HG02610 (cell line): Measurements from ENCODE around the gene LRRC8C.

Experiments
- ATAC-seq: cut with Tn5 transposase; IDR thresholded peaks from one replicate; pipeline ENCODE4 v1.9.1; 2021; ENCODE audit warnings: mild to moderate bottlenecking, moderate library complexity; ENCODE audit not compliant: unreplicated experiment

The LRRC8C gene

DNA sequence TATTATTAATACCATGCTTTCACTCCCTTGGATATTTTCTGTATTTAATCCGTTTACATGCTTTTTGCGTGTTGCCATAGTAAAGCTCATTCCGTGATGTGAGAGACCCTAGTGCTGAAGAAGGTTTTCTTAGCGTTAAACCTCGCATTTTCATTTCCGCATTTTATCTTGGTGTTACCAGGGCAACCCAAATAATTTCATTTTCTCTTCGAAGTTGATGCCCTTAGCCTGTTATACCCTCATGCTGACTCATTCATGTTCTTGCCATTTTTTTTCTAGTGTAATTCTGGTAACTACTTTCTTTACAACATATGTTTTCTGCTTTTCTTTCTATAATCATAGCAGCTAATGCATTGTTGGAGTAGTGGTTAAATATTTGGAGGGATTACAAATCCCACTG lies 37.2 kb downstream of the LRRC8C start:
- peak; percentile 95 for ATAC-seq

DNA sequence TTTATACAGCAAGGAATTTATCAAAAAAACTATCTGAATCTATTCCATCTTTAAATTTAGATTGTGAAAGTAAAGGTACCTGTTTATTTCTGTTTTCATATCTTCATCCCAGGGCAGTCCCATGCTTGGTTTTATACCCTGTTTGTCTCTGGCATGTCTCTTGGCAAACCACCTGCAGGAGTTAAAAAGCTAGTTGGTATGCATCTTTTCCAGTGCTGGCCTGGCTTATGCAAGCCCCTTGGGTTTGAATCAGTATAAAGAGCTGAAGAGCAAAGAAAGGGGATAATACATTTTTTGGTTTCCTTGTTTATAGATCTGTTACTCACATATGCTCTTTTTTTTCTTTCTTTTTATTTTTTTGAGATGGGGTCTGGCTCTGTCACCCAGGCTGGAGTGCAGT lies 37.8 kb downstream of the LRRC8C start:
- no peak for ATAC-seq

DNA sequence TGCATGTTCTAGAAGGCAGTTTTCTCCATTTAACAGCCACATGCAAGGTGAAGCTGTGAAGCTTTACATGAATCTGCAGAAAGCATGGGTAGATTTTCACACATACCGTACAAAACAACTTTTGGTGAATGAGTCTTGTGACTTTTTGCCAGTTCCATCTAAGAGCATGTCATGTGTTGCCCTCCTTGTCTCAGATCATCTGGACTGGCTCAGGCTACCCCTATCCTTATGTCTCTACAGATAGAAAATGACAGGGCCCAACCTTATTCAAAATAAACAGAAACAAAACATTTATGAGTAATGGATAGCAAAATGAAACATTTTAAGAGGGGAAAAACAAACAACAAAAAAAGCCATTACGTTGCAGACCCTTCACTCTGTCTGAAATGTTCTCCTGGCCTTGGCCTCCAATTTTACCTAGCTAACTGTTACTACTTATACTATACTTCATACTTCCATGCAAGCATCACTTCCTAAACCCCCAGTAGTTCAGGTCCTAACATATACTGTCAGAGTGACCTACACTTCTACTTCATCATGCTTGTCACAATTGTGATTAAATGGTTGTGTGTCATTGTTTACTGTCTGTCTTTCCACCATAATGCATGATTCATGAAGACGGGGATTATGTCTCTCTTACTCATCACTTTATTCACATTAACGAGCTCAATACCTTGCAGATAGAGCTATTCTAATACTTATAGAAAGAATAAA lies 39.0 kb downstream of the LRRC8C start:
- no peak for ATAC-seq

DNA sequence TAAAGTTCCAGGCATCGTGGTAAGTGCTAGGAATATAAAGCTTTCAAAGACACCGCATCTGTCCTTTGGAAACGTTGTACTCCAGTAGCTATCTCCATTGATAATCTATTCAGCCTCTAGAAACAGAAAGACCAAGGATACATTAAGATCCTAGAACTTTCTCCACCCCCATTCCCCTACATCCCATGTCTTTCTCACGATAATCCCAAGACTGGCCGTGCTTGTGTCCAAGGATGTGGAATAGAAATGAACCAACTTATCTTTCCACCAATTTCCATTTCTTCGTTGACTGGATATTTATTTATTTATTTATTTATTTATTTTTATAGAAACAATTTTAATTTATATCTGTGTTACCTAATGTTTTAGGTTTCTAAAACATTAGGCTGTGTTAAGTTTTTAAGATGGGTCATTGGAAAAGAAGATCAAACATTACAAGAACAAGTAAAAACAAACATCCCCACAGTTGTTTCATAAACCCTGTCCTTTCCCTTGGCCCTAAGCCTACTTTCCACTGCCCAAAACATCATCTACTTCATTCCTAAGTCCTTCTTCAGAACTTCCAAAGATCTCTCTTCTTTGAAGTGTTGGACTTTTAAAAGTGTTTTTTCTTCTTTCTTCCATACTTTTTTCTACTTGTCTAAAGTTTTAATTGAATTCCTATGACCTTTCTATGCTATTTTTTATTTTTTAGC lies 39.7 kb downstream of the LRRC8C start:
- no peak for ATAC-seq

DNA sequence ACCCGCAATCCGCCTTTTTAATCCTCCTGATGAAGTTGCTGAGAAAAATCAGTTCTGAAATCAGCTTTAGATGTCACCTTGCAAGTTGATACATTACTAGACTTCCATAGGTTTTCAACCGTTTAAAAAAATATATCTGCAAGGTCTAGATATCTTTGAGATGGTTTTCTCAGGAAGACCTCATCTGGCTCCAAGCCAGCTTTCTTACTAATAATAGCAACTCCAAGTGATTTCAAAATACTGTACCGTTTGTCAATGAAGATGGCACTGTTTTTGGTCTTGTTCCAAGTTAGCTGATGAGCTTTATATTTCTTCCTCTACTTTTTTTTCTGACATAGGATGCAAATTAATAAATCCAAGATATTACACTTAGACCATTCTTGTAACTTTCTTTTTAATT lies 40.3 kb downstream of the LRRC8C start:
- no peak for ATAC-seq

DNA sequence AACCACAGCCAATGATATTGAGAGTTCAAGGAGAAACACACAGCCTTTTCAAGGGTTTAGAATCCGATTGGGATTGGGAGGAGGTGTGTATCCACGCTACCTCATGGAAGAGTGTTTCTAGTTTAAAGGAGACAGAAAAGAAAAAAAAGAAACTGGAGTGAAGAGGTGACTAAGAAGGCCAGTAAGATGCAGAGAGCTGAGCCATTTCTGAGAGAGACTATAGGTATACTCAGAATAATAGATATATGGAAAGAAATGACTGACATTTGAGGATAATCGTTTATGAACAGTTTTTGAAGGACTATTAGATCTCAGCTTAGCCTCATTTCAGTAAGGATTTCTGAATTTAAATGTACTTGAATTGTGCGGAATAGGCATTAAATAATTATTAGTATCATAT lies 42.8 kb downstream of the LRRC8C start:
- no peak for ATAC-seq

DNA sequence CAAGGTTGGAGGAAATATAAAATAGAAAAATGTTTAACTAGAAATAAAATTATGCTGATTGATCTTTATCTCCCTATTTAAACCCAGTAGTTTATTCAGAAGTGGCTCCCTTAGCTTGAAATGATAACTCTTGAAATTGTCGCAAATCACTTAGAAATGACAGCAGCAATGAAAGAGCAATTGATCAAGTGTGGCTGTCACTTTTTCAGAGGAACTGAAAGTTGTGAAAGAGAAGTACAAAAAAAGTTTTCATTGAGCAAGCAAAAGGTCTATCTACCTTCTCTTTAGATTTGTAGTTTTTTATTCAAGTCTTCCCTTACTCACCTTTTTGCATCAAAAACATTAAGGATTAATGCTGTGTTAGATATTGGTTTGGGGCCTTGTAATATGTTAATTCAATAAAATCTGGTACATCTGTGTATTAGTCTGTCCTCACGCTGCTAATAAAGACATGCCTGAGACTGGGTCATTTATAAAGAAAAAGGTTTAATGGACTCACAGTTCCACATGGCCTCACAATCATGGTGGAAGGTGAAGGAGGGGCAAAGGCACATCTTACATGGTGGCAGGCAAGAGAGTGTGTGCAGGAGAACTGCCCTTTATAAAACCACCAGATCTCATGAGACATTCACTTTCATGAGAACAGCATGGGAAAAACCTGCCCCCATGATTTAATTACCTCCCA lies 48.3 kb downstream of the LRRC8C start:
- ATAC-seq, result no peak

DNA sequence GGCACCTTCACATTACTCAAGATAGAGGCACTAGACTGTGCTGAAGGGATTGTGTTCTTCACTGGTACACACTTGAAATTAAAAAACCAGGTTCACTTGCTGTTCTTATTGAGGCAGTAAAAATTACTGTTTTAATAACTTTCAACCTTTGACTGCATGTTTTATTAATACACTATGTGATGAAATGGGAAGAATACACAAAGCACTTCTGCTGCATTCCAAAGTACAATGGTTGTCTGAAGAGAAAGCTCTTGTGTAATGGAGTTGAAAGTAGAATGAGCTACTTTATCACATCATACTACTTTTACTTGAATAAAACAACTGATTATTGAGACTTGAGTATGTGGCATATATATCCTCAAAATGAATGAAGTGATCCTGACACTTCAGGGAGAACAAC lies 49.7 kb downstream of the LRRC8C start:
- ATAC-seq, result no peak

DNA sequence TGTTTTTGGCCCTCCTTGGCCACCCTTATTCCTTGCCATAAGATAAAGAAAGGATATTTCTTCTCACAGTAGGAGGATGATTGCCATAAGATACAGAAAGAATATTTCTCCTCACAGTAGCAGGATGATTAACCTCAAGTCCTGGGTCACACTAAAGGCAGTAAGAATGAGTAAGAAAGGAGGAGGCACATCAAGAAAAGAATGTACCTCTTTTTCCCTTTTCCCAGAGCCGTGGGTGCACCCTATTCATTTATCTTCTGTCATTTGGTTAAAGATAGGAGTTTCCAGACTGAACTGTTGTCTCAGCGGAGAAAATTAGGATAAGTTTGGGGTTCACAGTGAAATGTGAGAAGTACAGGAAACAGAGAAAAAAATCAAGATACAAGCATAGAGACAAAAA lies 52.5 kb downstream of the LRRC8C start:
- ATAC-seq, result no peak

DNA sequence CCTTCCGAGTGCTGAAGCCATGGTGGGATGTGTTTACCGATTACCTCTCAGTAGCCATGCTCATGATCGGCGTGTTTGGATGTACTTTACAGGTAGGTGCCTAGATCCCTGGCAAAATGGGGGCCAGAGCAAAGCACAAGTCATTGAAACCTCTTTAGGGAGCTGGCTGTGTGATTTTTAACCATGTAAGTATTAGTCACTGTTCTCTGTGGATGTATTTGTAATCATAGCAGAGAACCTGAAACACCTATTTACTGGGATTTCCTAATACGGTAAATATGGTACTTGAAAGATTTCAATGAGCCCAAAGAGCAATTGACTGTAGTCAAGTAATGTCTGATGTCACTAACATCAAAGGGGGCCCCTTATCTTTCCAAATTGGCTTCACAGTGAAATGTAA lies 53.6 kb downstream of the LRRC8C start:
- ATAC-seq, result no peak

DNA sequence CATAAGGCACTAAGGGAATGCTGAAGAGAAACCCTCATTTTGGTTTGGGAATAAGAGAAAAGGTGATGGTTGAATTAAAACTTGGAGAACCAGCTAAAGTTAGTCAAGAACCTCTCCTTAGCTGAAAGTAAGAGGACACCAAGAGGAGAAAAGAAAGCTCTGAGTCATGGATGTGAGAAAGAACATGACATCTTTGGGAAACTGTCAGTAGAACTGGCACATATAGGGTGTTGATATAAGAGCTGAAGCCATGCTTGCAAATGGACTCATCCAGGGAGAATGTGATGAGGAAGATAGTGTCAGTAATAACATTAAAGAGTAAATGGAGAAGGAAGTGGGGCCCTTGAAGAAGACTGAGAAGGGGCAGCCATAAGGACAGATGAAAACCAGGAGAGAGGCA lies 54.3 kb downstream of the LRRC8C start:
- ATAC-seq, result no peak

DNA sequence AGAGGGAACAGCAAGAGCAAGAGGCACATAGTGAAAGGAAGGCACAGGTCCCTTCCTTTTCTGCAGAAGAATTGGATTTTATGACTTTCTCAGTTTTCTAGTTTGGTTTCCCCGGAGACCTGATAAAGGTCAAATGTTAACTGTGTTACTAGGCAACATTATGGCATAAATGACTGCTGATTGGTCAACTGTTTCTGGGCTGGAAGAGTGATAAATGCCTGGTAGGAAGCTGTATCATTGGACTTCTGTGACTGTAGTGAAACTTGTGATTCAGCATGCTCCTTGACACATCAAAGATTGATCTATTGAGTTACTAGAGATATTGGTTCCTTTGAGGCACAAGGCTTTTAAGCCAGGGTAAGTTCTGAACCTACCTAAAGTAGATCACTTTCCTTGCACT lies 55.7 kb downstream of the LRRC8C start:
- no peak for ATAC-seq

DNA sequence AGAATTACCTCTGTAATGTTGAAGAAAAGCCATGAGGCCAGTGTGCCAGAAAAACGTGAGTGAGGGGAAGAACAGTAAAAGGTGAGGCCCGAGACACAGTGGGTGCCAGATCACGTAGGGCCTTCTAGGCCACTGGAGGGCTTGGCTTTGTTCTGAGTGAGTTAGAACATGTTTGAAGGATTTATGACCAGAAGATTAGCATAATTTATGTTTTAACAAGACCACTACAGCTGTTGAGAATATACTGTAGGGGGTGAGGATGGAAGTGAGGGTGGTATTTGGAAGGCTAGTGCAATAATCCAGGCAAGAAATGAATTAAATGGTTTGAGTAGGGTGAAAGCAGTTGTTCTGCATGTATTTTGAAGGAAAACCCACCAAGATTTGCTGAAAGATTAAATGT lies 56.3 kb downstream of the LRRC8C start:
- ATAC-seq, result no peak

DNA sequence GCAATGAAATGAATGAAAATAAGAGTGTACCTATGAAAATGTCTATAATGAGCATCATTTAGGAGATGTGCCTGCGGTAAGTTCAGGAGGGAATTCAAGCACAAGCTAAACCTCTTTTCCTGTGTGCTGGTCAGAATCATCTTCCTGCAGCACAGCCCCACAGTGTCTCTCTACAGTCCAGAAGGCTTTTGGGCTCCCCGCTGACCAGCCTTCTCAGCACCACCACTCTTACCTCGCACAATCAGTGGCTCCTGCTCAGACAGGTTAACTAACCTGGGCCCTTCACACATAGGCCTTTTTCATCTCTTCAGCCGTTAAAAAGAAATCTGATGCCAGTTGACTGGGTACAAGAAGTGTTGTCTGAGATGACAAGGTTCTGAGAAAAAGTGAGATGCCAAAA lies 57.7 kb downstream of the LRRC8C start:
- ATAC-seq, result no peak

DNA sequence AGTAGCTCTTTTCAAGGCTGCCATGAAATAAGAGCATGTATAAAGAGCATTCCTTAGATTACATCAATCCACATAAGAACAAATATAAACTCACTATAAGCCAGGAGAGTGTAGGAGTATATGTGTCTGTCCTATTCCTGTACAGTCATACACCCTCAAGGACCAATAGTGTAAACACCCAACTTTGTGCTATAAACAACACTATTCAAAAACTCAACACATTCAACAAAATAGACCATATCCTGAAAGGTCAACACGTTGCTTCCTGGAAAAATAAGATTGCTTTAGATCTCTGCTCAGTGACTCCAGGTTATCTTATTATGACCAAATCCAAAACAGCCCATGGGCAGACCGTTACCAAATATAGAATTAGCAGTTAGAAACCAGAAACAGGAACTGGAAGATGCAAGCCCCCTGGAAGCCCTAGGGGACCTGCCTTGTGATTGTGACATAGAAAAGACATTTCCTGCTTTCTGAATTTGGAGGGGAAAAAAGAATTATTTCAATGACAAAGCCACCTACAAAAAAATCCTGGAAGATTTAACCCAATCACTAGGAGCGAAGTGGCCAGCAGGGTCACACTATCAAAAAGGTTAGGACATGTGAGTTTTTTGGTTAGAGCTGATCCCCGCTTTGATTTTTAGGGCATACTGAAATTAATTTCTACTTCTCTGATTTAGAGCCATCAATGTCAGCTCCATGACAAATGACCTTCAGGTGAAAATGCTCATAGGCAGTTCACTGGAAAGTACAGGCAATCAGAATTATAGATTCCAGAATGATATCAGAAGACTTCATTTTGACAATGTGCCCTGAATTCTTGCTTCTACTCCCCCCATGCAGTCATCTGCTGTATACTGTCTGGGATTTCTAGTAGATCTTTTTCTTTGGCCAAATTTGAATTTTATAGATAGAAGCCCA lies 59.9 kb downstream of the LRRC8C start:
- peak; percentile 69 for ATAC-seq

DNA sequence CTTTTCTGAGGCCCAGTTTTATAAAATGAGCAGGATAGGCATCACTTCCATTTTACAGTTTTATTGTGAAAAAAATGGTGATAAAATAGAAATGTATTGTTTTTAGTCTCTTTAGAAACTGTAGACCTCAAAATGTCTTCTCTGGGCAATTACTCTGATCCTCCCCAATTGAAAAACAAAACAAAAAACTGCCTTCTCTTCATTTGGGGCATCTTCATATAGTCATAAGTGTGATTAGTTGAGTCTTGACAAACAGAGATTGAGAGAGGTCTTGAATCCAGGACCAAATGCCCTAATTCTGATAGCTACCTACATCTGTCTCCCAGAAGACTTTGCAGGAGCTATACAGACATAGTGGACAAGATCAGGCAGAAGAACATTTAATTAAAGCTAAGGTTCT lies 62.9 kb downstream of the LRRC8C start:
- no peak for ATAC-seq

DNA sequence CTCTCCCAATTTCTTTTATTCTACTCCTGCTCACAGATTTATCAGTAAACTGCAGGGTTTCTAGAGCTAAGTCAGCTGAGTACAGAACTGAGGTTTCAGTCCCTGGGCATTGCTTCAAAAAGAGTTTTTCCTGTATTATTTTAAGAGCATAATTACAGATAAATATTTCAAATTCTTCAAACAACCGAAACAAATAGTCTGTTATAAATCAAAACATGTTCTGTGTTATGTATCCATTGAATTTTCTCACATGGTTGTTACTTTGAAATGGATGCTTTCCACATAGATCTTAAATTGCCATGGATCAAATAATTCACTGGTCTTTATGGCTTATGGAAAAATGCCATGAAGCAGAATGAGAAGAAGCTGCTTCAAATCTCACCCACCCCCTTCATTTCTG lies 64.5 kb downstream of the LRRC8C start:
- ATAC-seq, result no peak

DNA sequence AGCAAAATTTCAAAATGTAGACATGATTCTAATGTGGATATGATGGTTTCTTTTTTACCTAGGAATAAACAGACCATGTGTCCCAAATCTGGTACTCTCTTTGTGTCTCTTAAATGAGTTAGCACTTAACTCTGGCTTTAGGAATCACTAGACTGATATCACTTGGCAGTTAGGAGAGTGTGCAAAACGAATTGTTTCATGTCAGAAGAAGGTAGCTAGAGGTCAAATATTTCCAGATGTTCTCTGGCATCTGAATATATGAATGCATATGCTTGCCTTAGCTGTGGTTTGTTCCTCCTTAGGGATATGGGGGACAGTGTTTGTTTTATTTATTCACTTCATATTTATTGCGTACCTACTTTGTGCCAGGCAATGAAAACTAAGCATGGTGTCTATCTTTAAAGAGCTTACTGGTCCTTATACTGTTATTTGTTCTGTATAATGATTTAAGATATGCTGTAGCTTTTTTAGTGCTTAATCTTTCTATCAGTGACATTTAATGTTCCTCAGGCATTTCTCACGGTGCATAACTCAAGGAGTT lies 65.2 kb downstream of the LRRC8C start:
- no peak for ATAC-seq

DNA sequence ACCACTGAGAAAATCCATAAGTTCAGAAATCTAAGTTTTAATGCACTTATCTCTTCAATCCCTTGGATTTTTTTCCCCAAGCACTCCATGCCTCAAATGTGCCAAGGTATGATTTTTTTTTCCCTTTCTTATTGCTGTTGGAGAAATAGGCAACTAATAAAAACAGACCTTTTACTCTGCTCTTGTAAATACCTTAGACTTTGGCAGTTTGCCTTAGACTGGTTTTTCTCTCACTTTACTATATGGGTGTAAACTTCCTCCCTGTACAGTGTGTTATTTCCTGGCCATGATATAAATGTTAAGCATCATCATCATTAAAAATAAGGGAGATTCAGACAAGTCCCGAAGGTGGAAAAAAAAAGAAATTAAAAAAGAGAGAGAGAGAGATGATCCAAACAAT lies 65.7 kb downstream of the LRRC8C start:
- ATAC-seq, result no peak

DNA sequence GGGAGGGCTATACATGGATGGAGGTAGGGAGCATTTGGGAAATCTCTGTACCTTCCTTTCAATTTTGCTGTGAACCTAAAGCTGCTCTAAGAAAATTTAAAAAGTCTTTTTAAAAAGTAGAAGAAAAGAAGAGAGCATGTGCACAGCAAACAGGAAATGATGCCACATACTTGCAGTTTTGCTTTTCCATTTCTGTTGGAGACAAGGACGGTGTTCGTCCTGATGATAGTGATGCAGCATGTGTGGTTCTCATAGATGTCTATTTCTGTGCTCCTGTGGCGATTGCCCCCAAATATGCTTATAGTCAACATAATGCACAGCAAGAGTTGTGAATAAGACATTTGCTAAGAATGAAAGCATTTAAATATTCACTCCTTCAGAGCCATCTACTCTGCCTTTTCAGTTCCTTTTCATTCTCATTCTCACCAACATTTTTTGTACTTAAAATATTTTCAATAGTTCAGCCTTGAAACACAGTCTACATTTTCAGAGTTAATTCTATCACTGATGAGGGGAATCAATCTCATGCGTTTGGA lies 66.6 kb downstream of the LRRC8C start:
- ATAC-seq, result no peak
